ENCODE results near the gene SPATS2.

DNA sequence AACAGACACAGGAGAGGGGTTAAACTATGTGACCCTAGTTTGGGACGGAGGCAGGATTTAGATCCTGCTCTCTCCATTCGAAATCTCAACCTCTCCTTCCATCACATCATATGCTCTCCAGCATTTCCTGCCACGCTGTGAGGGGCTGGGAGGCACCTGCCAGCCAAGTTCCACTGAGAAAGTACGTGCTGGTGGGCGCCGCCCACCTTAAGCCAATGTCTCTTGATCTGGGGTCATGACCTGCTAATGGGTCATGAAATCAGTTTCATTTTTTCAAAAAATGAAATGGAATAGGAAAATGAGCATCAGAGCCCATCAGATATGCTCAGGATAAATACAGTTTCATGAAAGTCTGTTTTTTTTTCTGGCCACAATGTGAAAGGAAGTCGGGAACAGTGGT, 193.4 kb downstream of the SPATS2 start:
- TF ChIP-seq, protein P1, sequence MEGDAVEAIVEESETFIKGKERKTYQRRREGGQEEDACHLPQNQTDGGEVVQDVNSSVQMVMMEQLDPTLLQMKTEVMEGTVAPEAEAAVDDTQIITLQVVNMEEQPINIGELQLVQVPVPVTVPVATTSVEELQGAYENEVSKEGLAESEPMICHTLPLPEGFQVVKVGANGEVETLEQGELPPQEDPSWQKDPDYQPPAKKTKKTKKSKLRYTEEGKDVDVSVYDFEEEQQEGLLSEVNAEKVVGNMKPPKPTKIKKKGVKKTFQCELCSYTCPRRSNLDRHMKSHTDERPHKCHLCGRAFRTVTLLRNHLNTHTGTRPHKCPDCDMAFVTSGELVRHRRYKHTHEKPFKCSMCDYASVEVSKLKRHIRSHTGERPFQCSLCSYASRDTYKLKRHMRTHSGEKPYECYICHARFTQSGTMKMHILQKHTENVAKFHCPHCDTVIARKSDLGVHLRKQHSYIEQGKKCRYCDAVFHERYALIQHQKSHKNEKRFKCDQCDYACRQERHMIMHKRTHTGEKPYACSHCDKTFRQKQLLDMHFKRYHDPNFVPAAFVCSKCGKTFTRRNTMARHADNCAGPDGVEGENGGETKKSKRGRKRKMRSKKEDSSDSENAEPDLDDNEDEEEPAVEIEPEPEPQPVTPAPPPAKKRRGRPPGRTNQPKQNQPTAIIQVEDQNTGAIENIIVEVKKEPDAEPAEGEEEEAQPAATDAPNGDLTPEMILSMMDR (IDR thresholded peaks at IDR 0.05), result no peak
- no peak for TF ChIP-seq POLR2A (IDR thresholded peaks at IDR 0.05)
- no peak for TF ChIP-seq EP300 (IDR thresholded peaks at IDR 0.05)
- no peak for TF ChIP-seq POLR2AphosphoS5 (IDR thresholded peaks at IDR 0.05)

All from sigmoid colon (tissue), 4 donors.